Type B pancreatic cell (in vitro differentiated cells): ENCODE results near the gene KBTBD2. TPM values are rescaled to one million over a fixed set of nuclear protein-coding genes. Genes with fewer than 3 reads are reported as not detected.
"Not testable (repeated sequence)": the region's sequence is repeated elsewhere in the genome, so short reads cannot be mapped to it uniquely, and the experiment has no call there.

Experiments used
- DNase-seq: peaks from one replicate; pipeline ENCODE4 v3.0.0; 2021; ENCODE audit warnings: mixed read lengths; ENCODE audit not compliant: unreplicated experiment; ENCODE audit errors: extremely low spot score
- H3K27ac Mint-ChIP-seq: 2 replicates; pipeline ENCODE4 v1.8.0; 2021; ENCODE audit warnings: mild to moderate bottlenecking, mixed read lengths
- H3K27me3 Mint-ChIP-seq: 2 replicates; pipeline ENCODE4 v1.8.0; 2021; ENCODE audit warnings: mixed read lengths
- H3K36me3 Mint-ChIP-seq: 2 replicates; pipeline ENCODE4 v1.8.0; 2021; ENCODE audit warnings: mixed read lengths
- H3K4me1 Mint-ChIP-seq: one replicate; pipeline ENCODE4 v1.8.0; 2021; ENCODE audit warnings: mixed read lengths; ENCODE audit not compliant: unreplicated experiment
- H3K4me3 Mint-ChIP-seq: 2 replicates; pipeline ENCODE4 v1.8.0; 2021; ENCODE audit warnings: mild to moderate bottlenecking, mixed read lengths
- H3K9me3 Mint-ChIP-seq: 2 replicates; pipeline ENCODE4 v1.8.0; 2021; ENCODE audit warnings: mixed read lengths
- total RNA-seq: library from RNA; stranded (reverse); gene quantifications from 2 replicates; pipeline ENCODE4 v1.2.1, GENCODE V29; 2021; ENCODE audit warnings: low replicate concordance
- TF ChIP-seq, protein P1 (sequence below): fragments of 200-600 bp; sonication (generic); conservative IDR thresholded peaks from 2 replicates; pipeline ENCODE4 v1.5.0; 2021; ENCODE audit warnings: antibody characterized with exemption, mild to moderate bottlenecking

The KBTBD2 gene
- total RNA-seq, 1 donor from 2014 or later = 32.3 TPM

DNA sequence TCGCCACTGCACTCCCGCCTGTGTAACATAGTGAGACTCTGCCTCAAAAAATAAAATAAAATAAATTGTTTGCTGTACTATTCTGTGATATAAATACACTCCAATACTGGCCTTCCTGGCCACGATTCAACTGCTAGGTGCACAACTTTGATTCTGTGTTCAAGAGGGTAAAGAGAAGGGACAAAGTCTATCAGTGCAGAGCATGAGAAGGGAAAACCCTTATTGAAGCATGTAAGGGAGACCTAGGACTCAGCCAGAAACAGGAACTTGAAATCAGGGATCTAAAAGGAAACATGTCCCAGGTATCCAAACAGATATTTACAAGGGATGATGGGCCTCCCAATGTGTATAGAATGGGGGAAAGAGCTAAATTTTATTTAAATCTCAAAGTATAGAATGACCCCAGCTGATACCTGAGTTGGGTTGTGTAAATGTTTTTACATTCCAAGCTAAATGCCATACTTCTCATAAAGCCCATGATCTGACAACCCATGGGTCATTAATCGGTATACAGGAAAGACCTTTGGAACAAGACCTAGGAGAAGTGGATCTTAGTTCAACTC, 9.0 kb upstream of the KBTBD2 start:
- DNase-seq = no peak
- H3K4me1 Mint-ChIP-seq = peaks cover 6% of the 10 kb centered on the region
- H3K27ac Mint-ChIP-seq = no peak overlapping the region
- H3K4me3 Mint-ChIP-seq = peak overlapping the region; percentile 5
- H3K27me3 Mint-ChIP-seq = no peaks in the 10 kb centered on the region
- TF ChIP-seq, protein P1, sequence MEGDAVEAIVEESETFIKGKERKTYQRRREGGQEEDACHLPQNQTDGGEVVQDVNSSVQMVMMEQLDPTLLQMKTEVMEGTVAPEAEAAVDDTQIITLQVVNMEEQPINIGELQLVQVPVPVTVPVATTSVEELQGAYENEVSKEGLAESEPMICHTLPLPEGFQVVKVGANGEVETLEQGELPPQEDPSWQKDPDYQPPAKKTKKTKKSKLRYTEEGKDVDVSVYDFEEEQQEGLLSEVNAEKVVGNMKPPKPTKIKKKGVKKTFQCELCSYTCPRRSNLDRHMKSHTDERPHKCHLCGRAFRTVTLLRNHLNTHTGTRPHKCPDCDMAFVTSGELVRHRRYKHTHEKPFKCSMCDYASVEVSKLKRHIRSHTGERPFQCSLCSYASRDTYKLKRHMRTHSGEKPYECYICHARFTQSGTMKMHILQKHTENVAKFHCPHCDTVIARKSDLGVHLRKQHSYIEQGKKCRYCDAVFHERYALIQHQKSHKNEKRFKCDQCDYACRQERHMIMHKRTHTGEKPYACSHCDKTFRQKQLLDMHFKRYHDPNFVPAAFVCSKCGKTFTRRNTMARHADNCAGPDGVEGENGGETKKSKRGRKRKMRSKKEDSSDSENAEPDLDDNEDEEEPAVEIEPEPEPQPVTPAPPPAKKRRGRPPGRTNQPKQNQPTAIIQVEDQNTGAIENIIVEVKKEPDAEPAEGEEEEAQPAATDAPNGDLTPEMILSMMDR = no peak
- H3K9me3 Mint-ChIP-seq = no peaks in the 10 kb centered on the region
- H3K36me3 Mint-ChIP-seq = no peaks in the 10 kb centered on the region

DNA sequence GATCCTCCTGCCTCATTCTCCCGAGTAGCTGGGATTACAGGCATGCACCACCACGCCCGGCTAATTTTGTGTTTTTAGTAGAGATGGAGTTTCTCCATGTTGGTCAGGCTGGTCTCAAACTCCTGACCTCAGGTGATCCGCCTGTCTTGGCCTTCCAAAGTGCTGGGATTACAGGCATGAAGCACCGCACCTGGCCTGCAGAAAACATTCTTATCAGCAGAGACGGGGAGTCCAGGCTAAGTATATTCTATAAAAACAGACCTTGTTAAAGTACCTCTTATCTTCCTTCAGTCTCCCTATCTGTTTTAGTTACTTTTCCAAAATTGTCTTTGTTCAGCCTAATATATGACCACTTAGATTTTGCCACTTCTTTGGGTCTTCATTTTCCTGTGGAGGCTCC, 5.8 kb upstream of the KBTBD2 start:
- H3K27me3 Mint-ChIP-seq, H3K36me3 Mint-ChIP-seq, H3K27ac Mint-ChIP-seq, H3K9me3 Mint-ChIP-seq, DNase-seq, H3K4me3 Mint-ChIP-seq: not testable (repeated sequence)
- peaks cover 16% of the 10 kb centered on the region for H3K4me1 Mint-ChIP-seq

DNA sequence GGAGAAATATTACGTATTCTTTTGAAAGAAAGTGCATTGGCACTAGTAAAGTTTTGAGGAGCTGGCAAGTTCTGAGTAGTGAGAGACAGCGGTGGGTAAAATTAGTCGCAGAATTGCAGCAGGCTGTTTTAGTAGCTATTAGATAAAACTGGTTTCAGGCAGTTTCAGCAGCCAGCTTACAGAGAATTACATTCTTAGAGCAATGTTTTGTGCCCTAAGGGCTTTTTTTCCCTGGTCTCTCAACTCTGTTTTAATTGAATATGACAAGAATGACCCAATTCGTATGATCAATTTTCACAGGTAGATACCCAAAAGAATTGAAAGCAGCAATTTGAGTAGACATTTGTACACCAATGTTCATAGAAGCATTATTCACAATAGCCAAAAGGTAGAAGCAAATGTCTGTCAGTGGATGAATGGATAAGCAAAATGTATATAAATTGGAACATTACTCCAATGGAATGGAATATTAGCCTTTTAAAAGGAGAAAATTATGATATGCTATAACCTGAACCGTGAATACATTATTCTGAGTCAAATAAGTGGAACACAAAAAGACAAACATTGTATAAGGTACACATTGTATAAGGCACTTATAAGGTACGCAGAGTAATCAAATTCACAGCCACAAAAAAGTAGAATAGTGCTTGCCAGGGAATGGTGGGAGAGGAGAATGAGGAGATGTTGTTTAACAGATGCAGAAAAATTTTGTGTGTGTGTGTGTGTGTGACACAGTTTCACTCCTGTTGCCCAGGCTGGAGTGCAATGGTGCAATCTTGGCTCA, 5.2 kb upstream of the KBTBD2 start:
- Mint-ChIP-seq H3K36me3 (no peaks in the 10 kb centered on the region), H3K4me1 (peaks cover 16% of the 10 kb centered on the region), H3K4me3 (no peak overlapping the region), H3K27ac (no peak overlapping the region), H3K9me3 (no peaks in the 10 kb centered on the region), H3K27me3 (no peaks in the 10 kb centered on the region)
- TF ChIP-seq, protein P1 = no peak
- no peak for DNase-seq

DNA sequence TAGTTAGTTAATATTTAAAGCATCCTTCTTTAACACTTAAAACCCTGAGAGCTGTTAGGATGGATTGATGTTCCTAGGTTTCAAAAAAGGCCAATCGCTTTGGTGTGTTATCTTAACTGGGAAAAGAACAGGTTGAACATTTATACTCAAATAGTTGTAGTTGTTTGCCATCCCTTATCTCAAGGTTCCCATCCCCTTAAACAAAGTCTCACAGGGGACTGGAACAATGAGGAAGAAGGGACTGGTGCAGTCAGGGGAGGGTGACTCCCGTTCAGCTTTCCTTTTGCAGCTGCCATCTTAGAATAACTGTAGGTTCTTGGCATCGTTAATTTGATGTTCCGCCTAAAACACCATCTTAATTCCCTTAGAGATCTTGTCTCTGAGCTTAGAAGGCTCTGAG, 2.6 kb upstream of the KBTBD2 start:
- DNase-seq = no peak
- Mint-ChIP-seq H3K27ac (peak overlapping the region; percentile 98), H3K9me3 (no peaks in the 10 kb centered on the region), H3K27me3 (no peaks in the 10 kb centered on the region), H3K36me3 (no peaks in the 10 kb centered on the region), H3K4me3 (peak overlapping the region; percentile 93), H3K4me1 (peaks cover 23% of the 10 kb centered on the region)
- TF ChIP-seq, protein P1 = no peak

DNA sequence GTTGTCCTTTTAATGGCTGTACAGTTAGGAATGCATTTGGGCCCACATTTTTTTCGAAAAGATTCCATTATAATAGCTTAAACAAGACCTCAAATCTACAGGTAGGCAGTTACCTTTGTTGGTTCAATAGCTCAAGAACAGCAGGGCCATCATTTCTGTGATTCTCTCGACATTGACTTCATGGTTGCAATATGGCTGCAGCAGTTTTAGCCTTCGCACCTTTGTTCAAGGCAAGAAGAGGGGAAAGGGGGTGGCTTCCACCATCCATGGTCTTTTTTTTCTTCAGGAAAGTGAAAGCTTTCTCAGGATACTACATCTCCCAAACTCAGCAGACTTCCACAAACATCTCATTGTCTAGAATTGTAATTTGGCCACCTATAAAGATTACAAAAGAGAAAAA, 2.2 kb upstream of the KBTBD2 start:
- Mint-ChIP-seq H3K4me1 (peaks cover 25% of the 10 kb centered on the region), H3K9me3 (no peaks in the 10 kb centered on the region), H3K36me3 (no peaks in the 10 kb centered on the region), H3K4me3 (peak overlapping the region; percentile 93), H3K27me3 (no peaks in the 10 kb centered on the region), H3K27ac (peak overlapping the region; percentile 98)
- no peak for DNase-seq
- TF ChIP-seq, protein P1 = no peak

DNA sequence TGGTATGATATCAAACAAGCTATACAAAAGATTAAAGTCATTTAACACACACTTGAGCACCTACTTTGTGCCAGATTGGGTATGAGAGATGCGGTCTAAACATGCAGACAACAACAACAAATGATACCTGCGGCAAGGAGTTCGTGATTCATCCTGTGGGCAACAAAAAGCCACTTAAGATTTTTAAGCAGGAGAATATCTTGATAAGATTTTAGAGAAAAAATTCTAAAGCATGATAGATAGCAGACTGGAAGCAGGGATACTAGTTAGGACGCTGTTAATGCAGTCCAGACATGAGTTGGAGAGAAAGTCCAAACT, 1.6 kb upstream of the KBTBD2 start:
- Mint-ChIP-seq H3K9me3 (no peaks in the 10 kb centered on the region), H3K4me3 (peak overlapping the region; percentile 93), H3K36me3 (no peaks in the 10 kb centered on the region), H3K4me1 (peaks cover 30% of the 10 kb centered on the region), H3K27ac (peak overlapping the region; percentile 98), H3K27me3 (no peaks in the 10 kb centered on the region)
- DNase-seq = no peak
- TF ChIP-seq, protein P1 = no peak
